Measurements from ENCODE around the gene ETV7.
"Not testable (repeated sequence)": the region's sequence is repeated elsewhere in the genome, so short reads cannot be mapped to it uniquely, and the experiment has no call there.

The ETV7 gene

DNA sequence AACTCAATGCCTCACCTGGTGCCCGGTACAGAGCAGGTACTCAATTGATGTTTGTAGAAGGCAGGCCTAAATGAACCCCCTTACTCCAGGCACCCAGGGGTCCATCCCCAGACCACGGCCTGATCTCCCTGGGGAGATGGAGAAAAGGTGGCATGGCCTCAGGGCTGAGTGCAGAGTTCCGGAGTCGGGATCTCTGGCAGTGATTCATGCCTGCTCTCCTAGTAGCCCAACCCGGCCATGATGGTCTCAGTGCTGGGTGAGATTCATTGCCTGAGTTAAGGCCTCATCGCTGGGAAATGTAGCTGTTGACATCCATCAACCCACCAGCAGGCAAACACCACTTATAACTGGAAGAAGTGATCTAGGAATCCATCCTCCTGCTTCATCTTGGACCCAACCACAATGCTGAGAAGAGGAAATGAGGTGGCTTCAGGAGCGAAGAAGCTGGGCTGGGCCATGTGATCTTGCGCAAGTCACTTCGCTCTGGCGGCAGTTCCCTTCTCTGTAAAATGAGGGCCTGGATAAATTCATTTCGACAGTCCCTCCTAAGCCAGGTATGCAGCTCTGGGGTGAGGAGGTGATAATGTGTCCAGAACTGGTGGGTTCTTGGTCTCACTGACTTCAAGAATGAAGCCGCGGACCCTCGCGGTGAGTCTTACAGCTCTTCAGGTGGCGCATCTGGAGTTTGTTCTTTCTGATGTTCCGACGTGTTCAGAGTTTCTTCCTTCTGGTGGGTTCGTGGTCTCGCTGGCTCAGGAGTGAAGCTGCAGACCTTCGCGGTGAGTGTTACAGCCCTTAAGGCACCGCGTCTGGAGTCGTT, 24.7 kb downstream of the ETV7 start:
- no peak for DNase-seq

GRCh38 chr6:36361071-36361470, 26.4 kb downstream of the ETV7 start:
- DNase-seq = no peak

GRCh38 chr6:36360241-36361054, 27.0 kb downstream of the ETV7 start:
- DNase-seq = peak; percentile 77

- no peak for DNase-seq
Observed at GRCh38 chr6:36358226-36358915, 29.1 kb downstream of the ETV7 start.

DNA sequence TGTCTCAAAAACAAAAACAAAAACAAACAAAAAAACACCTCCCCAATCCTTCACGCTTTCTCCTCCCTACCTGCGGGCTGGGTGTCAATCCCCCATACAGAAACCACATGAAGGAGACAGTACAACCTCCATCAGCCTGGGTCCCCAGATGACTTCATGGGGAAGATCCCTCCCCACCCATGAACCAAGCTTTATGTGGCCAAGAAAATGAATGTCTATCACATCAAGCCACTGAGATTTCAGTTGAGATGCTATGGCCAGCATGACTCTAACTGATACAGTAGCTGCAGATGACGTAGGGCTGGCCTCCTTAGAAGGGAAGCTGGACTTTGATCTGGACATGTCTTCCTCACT, 29.6 kb downstream of the ETV7 start:
- DNase-seq = no peak

DNA sequence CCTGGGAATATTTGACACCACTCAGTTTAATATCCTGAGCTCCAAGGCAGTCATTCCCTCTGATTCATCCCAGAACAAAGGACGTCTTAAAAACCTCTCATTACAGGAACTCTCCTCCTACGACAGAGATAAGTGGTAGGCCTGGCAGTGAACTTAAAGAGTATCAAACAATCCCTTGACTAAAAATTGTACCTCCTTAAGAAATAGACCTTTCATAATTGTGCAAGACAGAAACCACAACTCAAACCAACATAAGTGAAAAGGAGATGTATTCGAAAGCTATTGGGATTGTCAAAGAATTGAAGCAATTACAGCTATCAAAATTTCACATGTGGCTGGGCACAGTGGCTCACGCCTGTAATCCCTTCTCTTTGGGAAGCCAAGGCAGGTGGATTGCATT, 31.6 kb downstream of the ETV7 start:
- DNase-seq = no peak

DNA sequence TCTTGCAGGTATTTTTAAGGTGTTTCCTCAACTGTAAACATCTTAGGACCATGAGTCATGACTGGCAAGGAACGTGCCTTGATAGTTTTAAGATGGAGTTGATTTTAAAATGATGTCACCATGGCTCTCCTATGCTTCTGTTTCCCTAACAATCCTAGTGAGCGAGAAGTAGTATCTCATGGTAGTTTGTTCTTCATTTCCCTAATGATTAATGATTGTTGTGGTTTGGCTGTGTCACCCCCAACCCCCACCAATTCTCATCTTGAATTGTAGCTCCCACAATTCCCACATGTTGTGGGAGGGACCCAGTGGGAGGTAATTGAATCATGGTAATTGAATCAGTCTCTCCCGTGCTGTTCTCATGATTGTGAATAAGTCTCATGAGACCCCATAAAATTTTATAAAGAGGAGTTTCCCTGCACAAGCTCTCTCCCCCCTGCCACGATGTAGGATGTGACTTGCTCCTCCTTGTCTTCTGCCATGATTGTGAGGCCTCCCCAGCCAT, 34.0 kb downstream of the ETV7 start:
- no peak for DNase-seq

DNA sequence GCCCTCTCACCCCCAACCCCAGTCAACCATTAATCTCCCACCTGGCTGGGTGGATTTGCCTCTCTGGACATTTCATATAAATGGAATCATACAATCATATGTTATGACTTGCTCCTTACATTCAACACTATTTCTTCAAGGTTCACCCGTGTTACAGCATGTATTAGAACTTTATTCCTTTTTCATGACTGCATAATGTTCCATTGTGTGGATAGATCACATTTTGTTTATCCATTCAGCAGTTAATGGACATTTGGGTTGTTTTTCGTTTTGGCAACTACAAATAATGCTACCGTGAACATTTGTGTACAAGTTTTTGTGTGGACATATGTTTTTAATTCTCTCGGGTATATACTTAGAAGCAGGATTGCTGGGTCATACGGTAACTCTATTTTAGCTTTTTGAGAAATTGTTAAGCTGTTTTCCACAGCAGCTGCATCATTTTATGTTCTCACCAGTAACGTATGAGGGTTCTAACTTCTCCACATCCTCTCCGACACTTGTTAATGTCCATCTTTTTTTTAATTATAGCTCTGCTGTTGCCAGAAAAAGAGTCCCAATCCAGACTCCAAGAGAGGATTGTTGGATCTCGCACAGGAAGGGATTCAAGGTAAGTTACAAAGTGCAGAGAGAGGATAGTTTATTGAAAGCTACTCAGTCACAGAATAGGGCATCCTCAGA, 34.9 kb downstream of the ETV7 start:
- no peak for DNase-seq

- DNase-seq = no peak
Observed at GRCh38 chr6:36350681-36351571, 36.5 kb downstream of the ETV7 start.

DNA sequence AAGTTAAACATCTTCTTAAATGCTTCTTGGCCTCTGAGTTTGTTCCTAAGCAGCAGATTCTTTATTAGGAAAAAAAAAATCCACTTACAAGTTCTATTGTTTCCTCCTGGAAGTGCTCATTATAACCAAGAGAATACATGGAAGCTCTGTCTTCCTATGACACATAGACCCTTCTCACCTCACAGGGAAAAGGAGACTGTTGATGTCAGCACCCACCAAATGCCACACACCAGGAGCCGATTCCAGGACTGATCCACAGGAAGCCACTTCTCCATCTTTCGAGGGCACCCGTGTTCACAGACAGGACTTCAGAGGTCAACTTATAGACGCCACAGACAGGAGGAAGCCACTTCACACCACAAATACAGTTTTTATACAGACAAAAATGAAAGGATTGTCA, 37.4 kb downstream of the ETV7 start:
- DNase-seq = no peak

GRCh38 chr6:36349240-36349639, 38.2 kb downstream of the ETV7 start:
- DNase-seq = no peak

GRCh38 chr6:36347621-36348020, 39.8 kb downstream of the ETV7 start:
- DNase-seq = no peak

GRCh38 chr6:36346486-36347273, 40.8 kb downstream of the ETV7 start:
- DNase-seq = no peak

DNA sequence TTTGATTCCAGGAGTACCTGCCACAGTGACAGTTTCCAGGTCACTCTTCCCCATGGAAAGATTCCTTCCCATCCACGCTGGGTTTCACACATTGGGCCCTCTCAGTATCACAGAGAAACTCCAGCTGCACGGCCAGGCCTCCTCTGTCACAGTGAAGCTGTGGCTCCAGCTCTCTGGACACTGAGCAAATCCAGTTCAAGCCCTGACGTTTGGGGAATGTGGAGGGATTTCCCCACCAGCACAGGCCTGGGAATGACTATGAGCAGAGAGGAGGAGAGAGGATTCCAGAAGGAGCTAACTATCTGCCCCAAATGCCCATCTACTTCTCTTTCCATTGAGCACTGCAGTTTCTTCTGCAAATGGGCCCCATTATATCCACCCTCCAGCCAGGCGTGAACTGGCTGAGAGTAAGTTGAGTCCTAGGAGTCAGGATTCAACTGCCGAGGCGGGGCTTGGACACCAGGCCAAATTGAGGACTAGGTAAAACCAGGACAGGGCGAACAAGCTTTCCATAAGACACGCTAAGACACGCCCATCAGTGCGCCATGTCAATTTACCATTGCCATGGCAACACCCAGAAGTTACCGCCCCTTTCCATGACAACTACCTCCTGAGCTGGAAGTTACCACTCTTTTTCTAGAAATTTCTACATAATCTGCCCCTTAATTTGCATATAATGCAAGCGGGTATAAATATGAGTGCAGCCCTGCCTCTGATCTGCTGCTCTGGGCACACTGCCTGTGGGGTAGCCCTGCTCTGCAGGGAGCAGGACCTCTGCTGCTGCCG, 41.6 kb downstream of the ETV7 start:
- no peak for DNase-seq

DNA sequence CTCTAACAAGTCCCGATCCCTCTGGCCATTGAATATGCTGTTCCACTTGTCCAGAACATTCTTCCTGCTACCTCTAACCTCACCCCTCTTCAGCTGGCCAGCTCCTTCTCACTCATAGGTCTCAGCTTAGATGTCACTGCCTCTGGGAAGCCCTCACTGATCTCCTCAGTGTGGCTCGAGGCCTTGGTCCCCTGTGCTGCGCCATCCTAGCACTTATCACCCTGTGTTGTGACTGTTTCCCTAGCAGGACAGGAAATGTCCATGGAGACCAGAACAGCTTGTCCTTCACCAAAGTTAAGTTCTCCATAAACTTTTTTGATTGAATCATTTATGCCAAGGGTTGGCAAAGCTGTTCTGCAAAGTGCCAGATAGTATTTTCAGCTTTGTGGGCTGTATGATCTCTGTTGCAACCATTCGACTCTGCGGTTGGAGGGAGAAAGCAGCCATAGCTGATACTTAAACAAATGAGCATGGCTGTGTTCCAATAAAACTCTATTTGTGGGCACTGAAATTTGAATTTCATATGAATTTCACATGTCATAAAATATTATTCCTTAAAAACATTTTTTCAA, 44.3 kb downstream of the ETV7 start:
- DNase-seq = no peak

- DNase-seq = peak; percentile 74
Observed at GRCh38 chr6:36340618-36341454, 46.6 kb downstream of the ETV7 start.

GRCh38 chr6:36340306-36340617, 47.2 kb downstream of the ETV7 start:
- DNase-seq = no peak

- DNase-seq = no peak
Observed at GRCh38 chr6:36339146-36339545, 48.3 kb downstream of the ETV7 start.

DNA sequence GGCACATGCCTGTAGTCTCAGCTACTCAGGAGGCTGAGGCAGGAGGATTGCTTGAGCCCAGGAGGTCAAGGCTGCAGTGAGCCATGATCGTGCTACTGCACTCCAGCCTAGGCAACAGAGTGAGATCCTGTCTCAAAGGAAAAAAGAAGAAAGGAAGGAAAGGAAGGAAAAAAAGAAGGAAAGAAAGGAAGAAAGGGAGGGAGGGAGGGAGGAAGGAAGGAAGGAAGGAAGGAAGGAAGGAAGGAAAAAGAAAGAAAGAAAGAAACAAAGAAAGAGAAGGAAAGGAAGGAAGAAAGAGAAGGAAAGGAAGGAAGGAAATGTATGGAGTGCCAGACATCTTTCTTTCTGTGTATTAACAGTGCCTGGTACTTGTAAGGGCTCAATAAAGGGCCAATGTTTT, 49.2 kb downstream of the ETV7 start:
- not testable (repeated sequence) for DNase-seq
